IMR-90 (cell line): ENCODE results near the gene PSMD11.

Experiments used
- CTCF ChIP-seq: conservative IDR thresholded peaks from 2 replicates; pipeline ENCODE4 v1.5.1; 2012; ENCODE audit warnings: mild to moderate bottlenecking, low read depth, low read length, improper control_type of control experiment
- POLR2A ChIP-seq: IDR thresholded peaks from 2 replicates; pipeline ENCODE4 v1.6.1; 2012; ENCODE audit warnings: mild to moderate bottlenecking, low read depth, low read length

GRCh38 chr17:32491371-32492263 is 47.3 kb downstream of the PSMD11 start:
- TF ChIP-seq CTCF (no peak), POLR2A (no peak)
